GM18858 (cell line): ENCODE measurements around the gene TMEM161A.
"Not testable (repeated sequence)": the region's sequence is repeated elsewhere in the genome, so short reads cannot be mapped to it uniquely, and the experiment has no call there.

Experiments used
- ATAC-seq: cut with Tn5 transposase; IDR thresholded peaks from one replicate; pipeline ENCODE4 v1.9.1; 2021; ENCODE audit not compliant: unreplicated experiment

TMEM161A gene

DNA sequence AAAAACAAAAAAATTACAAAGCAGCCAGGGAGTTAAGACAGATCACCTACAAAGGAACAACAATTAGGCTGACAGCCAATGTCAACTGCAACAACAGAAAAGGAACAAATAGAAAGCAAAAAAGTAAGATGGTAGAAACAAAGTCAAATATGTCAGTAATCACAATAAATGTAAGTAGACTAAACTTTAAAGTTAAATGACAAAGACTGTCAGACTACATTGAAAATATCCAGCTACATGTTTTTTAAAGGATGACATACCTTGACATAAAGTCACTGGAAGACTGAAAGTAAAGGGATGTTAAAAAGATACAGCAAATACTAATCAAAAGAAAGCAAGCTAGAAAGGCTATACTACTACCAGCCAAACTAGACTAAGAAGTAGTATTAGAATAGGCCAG is 14.9 kb downstream of the TMEM161A start:
- no peak for ATAC-seq

DNA sequence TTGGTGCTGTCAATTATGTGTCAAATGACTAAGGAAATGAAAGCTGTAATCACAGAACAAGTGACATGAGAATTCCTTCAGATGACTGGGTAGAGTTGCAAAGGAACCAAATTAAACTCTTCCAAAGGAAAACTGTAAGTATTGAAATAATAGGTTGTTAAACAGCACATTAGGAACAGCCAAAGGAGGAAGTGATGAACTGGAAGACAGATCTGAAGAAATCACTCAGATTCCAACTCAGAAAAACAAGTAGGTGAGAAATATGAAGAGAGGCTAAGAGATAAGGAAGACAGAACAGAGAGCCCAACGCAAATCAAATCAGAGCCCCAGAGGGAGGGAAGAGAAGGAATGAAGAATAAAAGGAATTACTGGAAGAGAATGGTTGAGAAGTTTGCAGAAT is 15.4 kb downstream of the TMEM161A start:
- no peak for ATAC-seq

DNA sequence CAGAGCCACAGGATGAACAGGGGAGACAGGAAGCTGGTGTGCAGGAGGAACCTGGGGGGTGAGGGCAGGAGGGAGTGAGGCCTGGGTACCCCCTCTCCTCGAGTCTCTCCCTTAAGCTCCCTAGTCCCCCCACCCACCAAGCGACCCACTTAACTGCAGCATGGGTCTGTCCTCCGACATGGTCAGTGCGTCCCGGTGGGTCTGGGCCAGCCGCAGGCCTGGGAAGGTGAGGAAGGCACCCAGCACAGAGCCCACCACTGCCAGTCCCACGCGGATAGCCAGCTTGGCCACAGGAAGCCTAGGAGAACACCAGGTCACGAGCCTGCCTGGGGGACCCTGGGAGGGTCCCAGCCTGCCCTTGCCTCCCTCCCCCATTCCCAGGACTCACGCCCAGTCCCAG is 16.9 kb downstream of the TMEM161A start:
- no peak for ATAC-seq

DNA sequence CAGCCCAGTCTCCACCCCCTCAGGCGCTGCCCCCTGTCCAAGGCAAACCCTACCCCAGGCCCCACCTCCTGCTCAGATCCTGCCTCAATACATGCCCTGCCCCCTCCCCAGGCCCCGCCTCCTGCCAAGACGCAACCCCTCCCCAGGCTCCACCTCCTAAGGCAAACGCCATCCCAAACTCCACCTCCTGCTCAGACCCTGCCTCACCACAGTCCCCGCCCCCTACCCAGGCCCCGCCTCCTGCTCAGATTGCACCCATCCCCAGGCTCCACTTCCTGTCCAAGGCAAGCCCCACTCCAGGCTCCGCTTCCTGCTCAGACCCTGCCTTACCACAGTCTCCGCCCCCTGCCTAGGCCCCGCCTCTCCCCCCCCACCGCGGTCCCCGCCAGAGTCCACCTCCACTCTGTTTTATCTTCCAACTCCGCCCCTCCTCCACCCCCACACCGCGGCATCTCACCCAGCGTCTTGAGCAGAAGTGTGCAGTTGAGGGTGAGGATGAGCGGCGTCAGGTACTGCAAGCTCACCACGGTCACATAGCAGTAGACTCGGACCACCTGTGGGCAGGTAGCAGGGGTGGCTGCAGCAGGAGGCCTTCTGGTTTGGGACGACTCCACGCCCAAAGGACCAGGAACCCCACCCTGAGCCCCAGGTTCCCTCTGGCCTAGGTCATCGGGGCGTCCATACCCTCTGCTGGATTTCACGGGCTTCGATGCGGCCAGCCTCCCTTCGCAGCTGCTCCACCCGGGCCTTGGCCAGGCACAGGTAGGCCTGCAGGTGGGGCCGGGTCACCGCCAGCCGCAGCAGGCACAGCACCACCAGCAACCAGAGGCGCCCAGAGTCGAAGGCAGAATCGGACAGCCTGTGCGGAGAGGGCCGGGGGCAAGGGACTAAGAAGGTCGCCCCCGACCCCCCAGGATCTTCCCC is 17.7 kb downstream of the TMEM161A start:
- no peak for ATAC-seq

DNA sequence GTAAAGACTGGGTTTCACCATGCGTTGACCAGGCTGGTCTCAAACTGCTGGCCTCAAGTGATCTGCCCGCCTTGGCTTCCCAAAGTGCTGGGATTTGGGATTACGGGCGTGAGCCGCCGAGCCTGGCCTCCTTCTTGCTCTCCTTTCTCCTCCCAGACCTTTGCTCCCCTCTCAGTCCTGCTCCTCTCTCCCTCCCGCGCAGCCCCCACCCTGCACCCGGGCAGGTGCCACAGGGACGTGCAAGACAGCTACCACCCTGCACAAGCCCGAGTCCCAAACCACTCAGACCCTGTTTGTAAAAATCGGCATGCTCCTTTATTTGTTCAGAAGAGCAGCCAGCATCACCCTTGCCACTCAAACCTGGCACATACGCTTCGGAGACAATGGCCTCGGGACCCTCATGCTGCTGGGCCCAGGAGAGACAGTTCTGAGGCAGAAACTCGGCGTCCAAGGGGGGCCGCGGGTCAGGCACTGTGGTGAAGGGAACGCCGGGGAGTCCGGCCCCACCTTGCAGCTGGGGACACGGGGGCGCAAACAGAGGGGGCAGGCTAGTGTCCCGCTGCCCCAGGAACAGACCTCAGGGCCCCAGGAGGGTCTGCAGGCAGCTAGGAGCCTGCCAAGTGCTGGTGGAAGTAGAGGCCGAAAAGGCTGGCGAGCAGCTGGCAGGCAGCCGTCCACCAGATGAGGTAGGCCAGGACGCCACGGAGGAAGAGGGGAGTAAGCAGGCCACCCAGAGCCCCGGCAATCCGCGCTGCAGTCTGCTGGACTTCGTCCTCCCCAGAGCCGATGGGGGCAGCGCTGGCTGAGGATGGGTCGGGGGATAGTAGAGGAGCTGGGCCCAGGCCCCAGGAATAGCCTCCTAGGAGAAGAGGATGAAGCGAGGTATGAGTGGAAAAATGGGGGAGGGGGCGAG is 18.7 kb downstream of the TMEM161A start:
- ATAC-seq: no peak

DNA sequence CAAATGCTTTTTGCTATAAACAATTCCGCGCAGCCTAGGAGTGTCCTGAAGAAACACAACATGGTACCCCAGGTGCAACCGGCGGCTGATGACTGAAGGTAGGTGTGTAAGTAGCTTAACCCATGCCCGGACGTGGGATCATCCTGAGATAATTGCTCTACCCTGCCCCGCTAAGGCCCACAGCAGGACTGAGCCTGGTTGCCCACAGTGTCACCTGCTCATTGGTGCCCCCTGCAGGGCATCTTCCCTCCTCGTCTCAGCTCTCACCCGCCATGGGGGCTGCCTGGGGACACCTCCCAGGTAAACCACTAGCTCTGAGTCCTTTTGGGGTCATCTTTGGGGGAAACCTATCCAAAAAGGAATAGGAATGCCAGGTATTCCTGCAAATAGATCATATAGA is 22.3 kb downstream of the TMEM161A start:
- ATAC-seq: no peak

DNA sequence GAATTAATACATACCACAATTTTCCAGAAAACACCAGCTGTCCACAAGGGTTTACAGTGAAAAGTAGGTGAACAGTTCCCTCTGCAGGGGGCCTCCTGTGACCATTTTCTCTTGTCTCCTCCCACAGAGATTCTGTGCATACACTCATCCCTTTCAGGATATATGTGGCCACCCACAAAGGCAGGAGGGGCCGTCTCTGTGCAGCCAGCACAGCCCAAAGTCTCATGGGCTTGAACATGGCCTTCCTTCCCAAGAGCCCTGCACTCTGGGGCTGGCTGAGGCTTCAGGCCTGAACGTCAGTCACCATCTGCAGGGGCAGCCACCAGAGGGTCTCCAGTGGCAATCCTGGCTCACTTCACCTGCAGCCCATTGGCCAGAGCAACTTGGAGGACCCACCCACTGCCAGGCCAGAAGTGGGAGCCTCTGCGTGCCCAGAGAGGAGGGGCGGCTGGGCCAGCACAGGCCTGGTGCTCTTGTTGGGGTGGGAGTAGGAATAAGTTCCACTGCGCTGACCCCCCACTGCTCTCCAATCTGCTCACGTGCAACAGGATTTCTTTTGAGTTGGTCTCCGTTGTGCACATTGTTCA is 25.1 kb downstream of the TMEM161A start:
- ATAC-seq: no peak

DNA sequence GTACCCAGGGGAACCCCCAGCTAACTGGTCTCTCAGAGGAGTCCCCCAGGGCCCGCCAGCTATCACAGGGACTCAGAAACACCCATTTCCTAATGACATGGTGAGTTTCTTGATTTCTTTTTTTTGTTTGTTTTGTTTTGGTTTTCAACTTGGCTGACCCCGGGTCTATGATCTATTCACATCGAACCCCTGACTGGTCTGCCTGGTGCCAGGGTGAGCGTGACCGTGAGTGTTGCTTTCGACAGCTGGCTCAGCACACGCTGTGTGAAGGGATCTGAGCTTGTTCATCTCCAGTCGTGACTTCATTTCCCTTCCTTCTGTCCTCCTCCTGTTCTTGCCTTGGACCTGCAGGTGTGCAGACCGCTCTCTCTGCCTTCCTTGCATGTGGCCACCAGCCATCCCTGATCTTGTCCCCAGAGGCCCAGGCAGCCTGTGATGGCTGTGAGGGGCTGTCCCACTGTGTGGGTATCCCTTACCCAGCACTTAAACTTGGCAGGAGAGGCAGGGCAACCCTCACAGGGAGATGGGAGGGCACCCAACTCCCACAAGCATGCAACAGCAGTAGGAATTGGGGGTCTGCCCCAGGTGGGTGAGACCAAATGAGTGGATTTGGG is 26.2 kb downstream of the TMEM161A start:
- no peak for ATAC-seq

DNA sequence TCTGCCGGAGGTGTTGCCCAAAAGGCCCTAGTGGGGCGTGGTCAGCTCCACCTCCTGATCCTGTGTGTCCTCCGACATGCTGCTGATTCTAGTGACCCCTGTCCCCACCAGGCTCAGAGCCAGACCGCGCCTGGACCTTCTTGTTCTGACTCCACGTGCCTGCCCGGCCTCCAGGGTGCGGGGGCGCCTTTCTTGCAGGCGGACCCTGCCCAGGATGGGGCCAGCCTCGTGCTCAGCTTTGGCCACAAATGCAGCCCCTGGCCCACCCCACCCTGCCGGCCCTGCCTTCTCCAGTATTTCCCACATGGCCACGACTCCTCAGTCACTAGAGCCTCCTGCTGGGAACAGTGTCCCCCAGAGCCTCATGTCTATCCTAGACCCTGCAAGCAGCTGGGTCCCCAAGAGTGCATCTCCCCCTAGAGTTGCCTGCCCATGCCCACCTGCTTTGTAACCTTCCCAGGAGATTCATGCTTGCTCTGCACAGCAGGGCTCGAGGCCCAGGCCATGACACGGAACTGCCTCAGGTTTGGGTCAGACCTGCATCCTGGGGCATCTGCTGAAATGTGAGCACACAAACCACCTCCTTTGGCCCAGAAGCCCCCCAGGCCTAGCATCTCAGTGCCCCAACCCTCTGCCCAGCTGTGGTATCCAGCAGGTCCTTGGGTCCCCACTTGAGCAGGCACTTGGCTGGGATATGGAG is 27.0 kb downstream of the TMEM161A start:
- no peak for ATAC-seq

DNA sequence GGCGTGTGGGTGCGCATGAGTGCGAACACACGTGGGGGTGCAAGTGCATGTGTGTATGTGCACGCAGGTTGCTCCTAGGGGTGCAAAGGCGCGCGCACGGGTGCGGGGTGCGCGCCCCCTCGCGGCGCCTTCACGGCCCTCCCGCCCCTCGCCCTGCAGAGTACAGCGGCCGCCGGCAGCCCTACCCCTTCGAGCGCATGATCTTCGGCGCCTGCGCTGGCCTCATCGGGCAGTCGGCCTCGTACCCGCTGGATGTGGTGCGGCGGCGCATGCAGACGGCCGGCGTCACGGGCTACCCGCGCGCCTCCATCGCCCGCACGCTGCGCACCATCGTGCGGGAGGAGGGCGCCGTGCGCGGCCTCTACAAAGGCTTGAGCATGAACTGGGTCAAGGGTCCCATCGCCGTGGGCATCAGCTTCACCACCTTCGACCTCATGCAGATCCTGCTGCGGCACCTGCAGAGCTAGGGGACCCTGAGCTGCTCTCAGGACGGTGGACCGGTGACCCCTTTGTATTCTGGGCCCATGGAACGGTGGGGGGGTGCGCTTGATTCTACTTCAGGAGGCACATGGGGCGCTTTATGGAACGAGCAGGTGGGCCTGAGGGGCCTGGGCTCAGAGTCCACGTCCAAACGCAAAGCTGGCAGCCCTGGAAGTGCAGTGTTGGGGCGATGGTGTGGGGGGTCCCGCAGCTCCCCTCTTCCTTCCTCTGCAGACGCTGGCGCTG is 27.7 kb downstream of the TMEM161A start:
- ATAC-seq: no peak

DNA sequence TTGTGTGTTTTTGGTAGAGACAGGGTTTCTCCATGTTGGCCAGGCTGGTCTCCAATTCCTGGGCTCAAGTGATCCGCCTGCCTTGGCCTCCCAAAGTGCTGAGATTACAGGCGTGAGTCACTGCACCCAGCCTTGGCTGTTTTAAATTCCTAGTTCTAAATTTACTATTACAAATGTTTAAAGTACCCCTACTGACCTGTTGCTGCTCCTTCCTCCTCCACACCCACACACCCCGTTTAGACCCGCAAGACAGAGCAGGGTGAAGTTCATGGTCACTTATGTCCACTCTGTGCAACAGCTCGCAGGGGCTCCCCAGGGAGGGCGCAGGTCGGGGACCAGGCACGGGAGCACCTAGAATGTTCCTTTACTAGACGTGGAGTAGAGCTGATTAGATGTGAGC is 28.7 kb downstream of the TMEM161A start:
- no peak for ATAC-seq

DNA sequence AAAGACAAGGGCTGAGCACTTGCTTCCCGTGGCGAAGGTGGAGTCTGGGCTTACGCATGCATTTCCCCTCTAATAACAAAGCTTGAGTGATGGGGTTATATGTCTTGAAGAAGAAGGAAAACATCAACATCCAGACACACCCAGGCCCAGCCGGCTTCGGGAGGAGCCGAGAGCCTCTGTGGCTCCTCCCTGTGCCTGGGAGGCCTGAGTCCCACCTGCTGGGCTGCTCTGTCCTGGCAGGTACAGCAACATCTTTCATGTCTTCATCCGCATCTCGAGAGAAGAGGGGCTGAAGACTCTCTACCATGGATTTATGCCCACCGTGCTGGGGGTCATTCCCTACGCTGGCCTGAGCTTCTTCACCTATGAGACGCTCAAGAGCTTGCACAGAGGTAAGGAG is 30.6 kb downstream of the TMEM161A start:
- ATAC-seq: no peak

DNA sequence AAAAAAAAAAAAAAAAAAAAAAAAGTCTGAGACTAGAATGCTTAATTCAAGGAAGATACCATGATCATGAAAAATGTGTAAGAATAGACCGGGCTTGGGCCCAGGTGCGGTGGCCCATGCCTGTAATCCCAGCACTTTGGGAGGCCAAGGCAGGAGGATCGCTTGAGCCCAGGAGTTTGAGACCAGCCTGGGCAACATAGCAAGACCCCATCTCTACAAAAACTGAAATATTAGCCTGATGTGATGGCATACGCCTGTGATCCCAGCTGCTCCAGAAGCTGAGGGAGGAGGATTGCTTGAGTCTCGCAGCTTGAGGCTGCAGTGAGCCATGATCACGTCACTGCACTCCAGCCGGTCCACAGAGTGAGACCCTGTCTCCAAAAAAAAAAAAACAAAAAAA is 31.3 kb downstream of the TMEM161A start:
- not testable (repeated sequence) for ATAC-seq

DNA sequence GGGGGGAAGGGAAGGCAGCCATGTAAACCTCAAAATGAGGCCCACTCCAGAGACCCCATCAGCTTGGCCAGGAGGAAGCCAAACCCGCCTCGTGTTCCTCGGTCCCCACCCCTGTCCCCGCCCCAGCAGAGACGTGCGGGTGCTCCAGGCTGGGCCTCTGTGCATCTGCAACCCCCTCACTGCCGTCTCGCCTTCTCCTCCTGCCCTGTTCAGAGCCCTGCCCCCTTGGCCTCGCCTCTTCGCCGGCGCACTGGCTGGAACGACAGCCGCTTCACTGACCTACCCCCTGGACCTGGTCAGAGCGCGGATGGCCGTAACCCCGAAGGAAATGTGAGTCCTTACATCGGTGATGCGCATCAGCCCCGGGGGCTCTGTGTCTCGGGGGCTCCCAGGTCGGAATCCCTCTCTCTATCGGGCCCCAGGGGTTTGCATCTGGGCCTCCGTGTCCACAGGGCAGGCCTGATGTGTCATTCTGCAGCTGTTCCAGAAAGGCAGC is 32.2 kb downstream of the TMEM161A start:
- ATAC-seq: no peak

DNA sequence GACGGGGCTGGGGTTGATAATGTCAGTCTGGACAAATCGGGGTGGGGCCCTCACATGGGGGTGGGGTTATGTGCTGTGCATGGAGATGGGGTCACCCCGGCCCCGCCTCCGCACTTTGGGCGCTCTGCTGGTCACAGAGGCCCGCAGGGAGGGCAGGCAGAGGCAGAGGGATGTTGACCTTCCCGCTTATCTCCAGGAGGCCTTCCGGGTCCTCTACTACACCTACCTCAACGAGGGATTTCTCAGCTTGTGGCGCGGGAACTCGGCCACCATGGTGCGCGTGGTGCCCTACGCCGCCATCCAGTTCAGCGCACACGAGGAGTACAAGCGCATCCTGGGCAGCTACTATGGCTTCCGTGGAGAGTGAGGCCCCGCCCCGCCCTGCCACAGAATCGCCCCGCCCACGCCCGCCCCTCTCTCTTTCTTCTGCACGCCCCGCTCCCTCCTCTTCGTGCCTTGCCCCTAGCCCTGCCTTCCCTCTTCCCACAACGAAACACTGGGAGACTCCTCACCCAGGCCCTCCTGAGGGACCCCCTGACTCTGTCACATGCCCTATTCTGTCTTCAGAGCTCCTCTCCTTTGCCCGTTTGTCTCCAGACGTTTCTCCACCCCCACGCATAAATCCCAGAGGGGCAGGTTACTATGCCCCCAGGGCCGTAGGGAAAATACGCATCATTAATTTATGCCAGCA is 32.8 kb downstream of the TMEM161A start:
- ATAC-seq: no peak

DNA sequence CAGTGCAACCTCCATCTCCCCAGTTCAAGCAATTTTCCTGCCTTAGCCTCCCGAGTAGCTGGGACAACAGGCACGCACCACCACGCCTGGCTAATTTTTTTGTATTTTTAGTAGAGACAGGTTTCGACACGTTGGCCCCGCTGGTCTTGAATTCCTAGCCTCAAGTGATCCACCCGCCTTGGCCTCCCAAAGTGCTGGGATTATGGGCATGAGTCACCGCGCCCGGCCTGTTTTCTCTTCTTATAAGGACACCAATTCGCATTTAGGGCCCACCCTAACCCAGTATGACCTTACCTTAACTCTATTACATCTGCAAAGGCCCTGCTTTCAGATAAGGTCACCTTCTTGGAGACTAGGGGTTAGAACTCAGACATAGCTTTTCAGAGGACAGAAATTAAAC is 35.1 kb downstream of the TMEM161A start:
- no peak for ATAC-seq

DNA sequence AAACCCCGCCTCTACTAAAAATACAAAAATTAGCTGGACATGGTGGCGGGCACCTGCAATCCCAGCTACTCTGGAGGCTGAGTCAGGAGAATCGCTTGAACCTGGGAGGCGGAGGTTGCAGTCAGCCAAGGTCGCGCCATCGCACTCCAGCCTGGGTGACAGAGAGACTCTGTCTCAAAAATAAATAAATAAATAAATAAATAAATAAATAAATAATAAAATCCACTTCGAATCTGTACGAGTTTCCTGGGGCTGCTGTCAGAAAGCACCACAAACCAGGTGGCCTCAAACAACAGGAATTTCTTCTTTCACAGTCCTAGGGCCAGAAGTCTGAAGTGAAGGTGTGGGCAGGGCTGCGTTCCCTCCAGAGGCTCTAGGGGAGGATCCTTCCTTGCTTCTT is 35.7 kb downstream of the TMEM161A start:
- ATAC-seq: not testable (repeated sequence)

DNA sequence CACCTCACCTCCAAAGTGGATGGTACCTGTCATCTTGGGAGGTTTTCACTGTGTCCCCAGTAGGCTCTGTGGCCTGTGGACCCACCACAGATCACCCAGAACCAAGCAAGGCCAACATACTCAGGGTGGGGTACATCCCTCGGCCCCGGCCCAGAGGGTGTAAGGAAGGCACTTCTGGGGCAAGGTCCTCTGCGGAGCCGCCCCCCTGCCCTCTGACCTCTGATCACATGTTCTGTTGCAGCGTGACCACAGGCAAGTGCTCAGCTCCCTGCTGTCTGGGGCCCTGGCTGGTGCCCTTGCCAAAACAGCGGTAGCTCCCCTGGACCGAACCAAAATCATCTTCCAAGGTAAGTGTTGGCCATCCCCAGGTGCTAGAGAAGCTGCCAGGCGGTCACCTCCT is 36.7 kb downstream of the TMEM161A start:
- no peak for ATAC-seq
